SK-N-SH (cell line): Measurements from ENCODE around the gene TAF6L.

ENCODE experiments used
- CTCF ChIP-seq: fragments of 200-600 bp; sonication (generic); IDR thresholded peaks from 2 replicates; pipeline ENCODE4 v1.6.1; 2017; ENCODE audit warnings: antibody characterized with exemption, mild to moderate bottlenecking, moderate library complexity
- MAX ChIP-seq: IDR thresholded peaks from 2 replicates; pipeline ENCODE4 v1.4.0; 2012; ENCODE audit warnings: low read depth
- MXI1 ChIP-seq: IDR thresholded peaks from 2 replicates; pipeline ENCODE4 v1.6.1; 2012; ENCODE audit warnings: mild to moderate bottlenecking, low read depth, low read length, improper control_type of control experiment
- REST ChIP-seq: IDR thresholded peaks from 2 replicates; pipeline ENCODE4 v1.6.1; 2012; ENCODE audit warnings: mild to moderate bottlenecking, low read depth, low read length, moderate library complexity
- SIN3A ChIP-seq: IDR thresholded peaks from 2 replicates; pipeline ENCODE4 v1.6.1; 2012; ENCODE audit warnings: low read depth, mild to moderate bottlenecking, low read length, moderate library complexity, borderline replicate concordance
- SMC3 ChIP-seq: IDR thresholded peaks from 2 replicates; pipeline ENCODE4 v1.6.1; 2012; ENCODE audit warnings: low read depth, low read length, improper control_type of control experiment
- TAF1 ChIP-seq: IDR thresholded peaks from 2 replicates; pipeline ENCODE4 v1.6.1; 2012; ENCODE audit warnings: low read depth, mild to moderate bottlenecking, low read length, moderate library complexity, borderline replicate concordance

GRCh38 chr11:62727872-62728170, 43.4 kb upstream of the TAF6L start:
- no peak for TF ChIP-seq REST
- no peak for TF ChIP-seq MAX
- no peak for TF ChIP-seq CTCF
- peak; percentile 39; the same call in 1 of the 2 replicates for TF ChIP-seq TAF1
- no peak for TF ChIP-seq SMC3
- no peak for TF ChIP-seq SIN3A
- no peak for TF ChIP-seq MXI1
